K562 (cell line): Measurements from ENCODE around the gene CYP1B1.

Source experiments
- EHMT2 ChIP-seq: fragments of 450-650 bp; IDR thresholded peaks from 2 replicates; pipeline ENCODE4 v1.6.1; 2018; ENCODE audit warnings: antibody characterized with exemption
- HOMEZ ChIP-seq: fragments of 250-450 bp; sonication (Bioruptor Pico); IDR thresholded peaks from 2 replicates; pipeline ENCODE4 v1.4.0; 2020; ENCODE audit warnings: mild to moderate bottlenecking, moderate library complexity
- POLR2G ChIP-seq: fragments of 200-400 bp; formaldehyde crosslinking; IDR thresholded peaks from 2 replicates; pipeline ENCODE4 v1.6.1; 2017; ENCODE audit warnings: low read depth, mild to moderate bottlenecking, antibody characterized with exemption, low read length, moderate library complexity

- TF ChIP-seq HOMEZ (no peak), EHMT2 (no peak), POLR2G (no peak)
Measured at GRCh38 chr2:38090928-38091327, 15.0 kb upstream of the CYP1B1 start.
